Measurements from ENCODE around the gene BABAM2.

Gene BABAM2

DNA sequence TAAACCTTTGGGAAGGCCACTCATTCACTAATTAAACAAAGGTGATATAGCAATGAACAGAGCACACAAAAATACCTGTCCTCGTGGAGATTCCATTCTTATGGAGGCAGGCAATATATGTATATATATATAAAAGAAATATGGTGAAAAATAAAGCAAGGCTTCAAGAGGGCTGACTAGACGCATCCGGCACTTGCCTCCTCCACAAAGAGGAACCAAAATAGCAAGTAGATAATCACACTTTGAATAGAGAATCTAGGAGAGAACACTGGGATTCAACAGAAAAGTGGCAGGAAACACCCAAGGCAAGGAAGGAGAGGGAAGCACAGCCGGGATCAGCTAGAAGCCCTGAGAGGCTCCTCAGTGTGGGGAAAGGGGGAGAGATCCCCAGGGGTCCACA, 283.7 kb downstream of the BABAM2 start:
- no peaks in the 10 kb centered on the region; the same call in 1 of the 2 replicates for H3K9me3 ChIP-seq (ENCODE audit: control insufficient read depth, insufficient read depth, low read depth, low read length)

DNA sequence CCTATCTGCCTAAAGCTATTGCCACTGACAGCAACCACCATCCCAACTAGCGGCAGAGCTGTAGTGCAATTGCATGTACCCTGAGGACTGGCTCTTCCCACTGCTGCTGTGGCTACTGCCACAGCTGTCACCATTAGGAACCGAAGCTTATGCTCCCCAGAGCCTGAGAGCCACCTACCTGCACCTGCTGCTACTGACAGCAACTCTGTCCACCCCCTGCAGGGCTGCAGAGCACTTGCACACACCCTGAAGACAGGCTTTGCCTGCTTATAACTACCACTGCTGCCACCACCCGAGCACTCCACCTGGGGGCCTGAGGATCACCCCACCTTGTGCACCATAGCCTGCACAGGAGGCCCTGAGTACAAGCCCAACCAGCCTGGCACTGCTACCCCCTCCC, 284.5 kb downstream of the BABAM2 start:
- peaks cover 3% of the 10 kb centered on the region; the same call in 1 of the 2 replicates for H3K36me3 ChIP-seq (ENCODE audit: control insufficient read depth, insufficient read depth, low read length)
- no peaks in the 10 kb centered on the region for H3K27me3 ChIP-seq (ENCODE audit: control insufficient read depth, insufficient read depth, low read length)
- H3K4me1 ChIP-seq (ENCODE audit: control insufficient read depth, insufficient read depth, low read length), result no peaks in the 10 kb centered on the region
- no peak overlapping the region for H3K9ac ChIP-seq (ENCODE audit: low read length)
- no peak overlapping the region for H3K27ac ChIP-seq (ENCODE audit: low read depth, low read length)
- H3K4me3 ChIP-seq (ENCODE audit: low read depth, low read length), result no peak overlapping the region
- H3K9me3 ChIP-seq (ENCODE audit: control insufficient read depth, insufficient read depth, low read depth, low read length), result no peaks in the 10 kb centered on the region; the same call in 1 of the 2 replicates

More for the DNA sequence above, 283.7 kb downstream of the BABAM2 start:
- H3K4me3 ChIP-seq (ENCODE audit: low read depth, low read length), result no peak overlapping the region
- peaks cover 3% of the 10 kb centered on the region; the same call in 1 of the 2 replicates for H3K36me3 ChIP-seq (ENCODE audit: control insufficient read depth, insufficient read depth, low read length)
- H3K4me1 ChIP-seq (ENCODE audit: control insufficient read depth, insufficient read depth, low read length), result no peaks in the 10 kb centered on the region
- no peak overlapping the region for H3K27ac ChIP-seq (ENCODE audit: low read depth, low read length)
- H3K9ac ChIP-seq (ENCODE audit: low read length), result no peak overlapping the region
- H3K27me3 ChIP-seq (ENCODE audit: control insufficient read depth, insufficient read depth, low read length), result no peaks in the 10 kb centered on the region

DNA sequence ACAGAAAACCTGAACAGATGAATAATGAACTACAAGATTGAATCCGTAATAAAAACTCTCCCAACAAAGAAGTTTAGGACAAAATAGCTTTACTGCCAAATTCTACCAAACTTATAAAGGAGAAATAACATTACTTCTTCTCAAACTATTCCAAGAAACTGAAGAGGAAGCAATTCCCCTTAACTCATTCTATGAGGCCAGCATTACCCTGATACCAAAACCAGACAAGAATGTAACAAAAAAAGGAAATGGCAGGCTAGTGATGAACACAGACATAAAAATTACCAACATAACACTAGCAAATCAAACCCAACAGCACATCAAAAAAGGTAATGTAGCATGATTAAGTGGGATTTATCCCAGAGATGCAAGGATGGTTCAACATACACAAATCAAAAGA, 288.4 kb downstream of the BABAM2 start:
- Histone ChIP-seq H3K27ac (ENCODE audit: low read depth, low read length) (no peak overlapping the region), H3K9ac (ENCODE audit: low read length) (no peak overlapping the region), H3K4me3 (ENCODE audit: low read depth, low read length) (no peak overlapping the region), H3K9me3 (ENCODE audit: control insufficient read depth, insufficient read depth, low read depth, low read length) (no peaks in the 10 kb centered on the region; the same call in 1 of the 2 replicates), H3K4me1 (ENCODE audit: control insufficient read depth, insufficient read depth, low read length) (no peaks in the 10 kb centered on the region), H3K27me3 (ENCODE audit: control insufficient read depth, insufficient read depth, low read length) (no peaks in the 10 kb centered on the region), H3K36me3 (ENCODE audit: control insufficient read depth, insufficient read depth, low read length) (peaks cover 3% of the 10 kb centered on the region; the same call in 1 of the 2 replicates)

- Histone ChIP-seq H3K36me3 (ENCODE audit: control insufficient read depth, insufficient read depth, low read length) (no peaks in the 10 kb centered on the region), H3K27ac (ENCODE audit: low read depth, low read length) (no peak overlapping the region), H3K9me3 (ENCODE audit: control insufficient read depth, insufficient read depth, low read depth, low read length) (no peaks in the 10 kb centered on the region; the same call in 1 of the 2 replicates), H3K4me1 (ENCODE audit: control insufficient read depth, insufficient read depth, low read length) (no peaks in the 10 kb centered on the region), H3K9ac (ENCODE audit: low read length) (no peak overlapping the region), H3K4me3 (ENCODE audit: low read depth, low read length) (no peak overlapping the region), H3K27me3 (ENCODE audit: control insufficient read depth, insufficient read depth, low read length) (no peaks in the 10 kb centered on the region)
These were observed 291.3 kb downstream of the BABAM2 start for GRCh38 chr2:28181801-28182200.

- Histone ChIP-seq H3K4me3 (ENCODE audit: low read depth, low read length) (no peak overlapping the region), H3K36me3 (ENCODE audit: control insufficient read depth, insufficient read depth, low read length) (no peaks in the 10 kb centered on the region)
These were observed 291.8 kb downstream of the BABAM2 start for GRCh38 chr2:28182348-28182747.

DNA sequence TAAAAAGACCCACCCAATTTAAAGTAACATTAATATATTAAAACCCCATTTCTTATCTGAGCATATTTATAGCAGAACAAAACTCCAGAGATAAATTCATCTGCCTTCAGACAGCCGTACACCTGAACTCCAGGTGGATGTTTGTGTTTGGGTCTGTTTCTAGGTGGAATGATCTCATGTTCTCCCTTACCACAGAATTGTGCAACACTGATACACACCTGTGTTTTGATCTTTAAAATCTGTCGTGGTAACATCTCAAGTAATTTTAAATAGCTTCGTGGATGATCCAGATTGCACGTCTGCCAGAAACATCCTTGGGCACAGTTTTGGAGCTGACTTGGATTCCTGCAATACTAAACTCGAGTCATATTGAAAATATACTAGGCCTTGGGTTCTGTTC, 294.6 kb downstream of the BABAM2 start:
- Histone ChIP-seq H3K27ac (ENCODE audit: low read depth, low read length) (no peak overlapping the region), H3K27me3 (ENCODE audit: control insufficient read depth, insufficient read depth, low read length) (no peaks in the 10 kb centered on the region), H3K4me1 (ENCODE audit: control insufficient read depth, insufficient read depth, low read length) (no peaks in the 10 kb centered on the region)

More at GRCh38 chr2:28182348-28182747, 291.8 kb downstream of the BABAM2 start:
- Histone ChIP-seq H3K27me3 (ENCODE audit: control insufficient read depth, insufficient read depth, low read length) (no peaks in the 10 kb centered on the region), H3K4me1 (ENCODE audit: control insufficient read depth, insufficient read depth, low read length) (no peaks in the 10 kb centered on the region), H3K9ac (ENCODE audit: low read length) (no peak overlapping the region), H3K27ac (ENCODE audit: low read depth, low read length) (no peak overlapping the region), H3K9me3 (ENCODE audit: control insufficient read depth, insufficient read depth, low read depth, low read length) (no peaks in the 10 kb centered on the region; the same call in 1 of the 2 replicates)

GRCh38 chr2:28185891-28186290, 295.4 kb downstream of the BABAM2 start:
- Histone ChIP-seq H3K9ac (ENCODE audit: low read length) (no peak overlapping the region), H3K4me3 (ENCODE audit: low read depth, low read length) (no peak overlapping the region), H3K27ac (ENCODE audit: low read depth, low read length) (no peak overlapping the region)

More for the DNA sequence above, 294.6 kb downstream of the BABAM2 start:
- H3K9me3 ChIP-seq (ENCODE audit: control insufficient read depth, insufficient read depth, low read depth, low read length), result no peaks in the 10 kb centered on the region
- no peak overlapping the region for H3K4me3 ChIP-seq (ENCODE audit: low read depth, low read length)
- H3K36me3 ChIP-seq (ENCODE audit: control insufficient read depth, insufficient read depth, low read length), result no peaks in the 10 kb centered on the region
- no peak overlapping the region for H3K9ac ChIP-seq (ENCODE audit: low read length)

GRCh38 chr2:28187186-28187585, 296.7 kb downstream of the BABAM2 start:
- Histone ChIP-seq H3K4me1 (ENCODE audit: control insufficient read depth, insufficient read depth, low read length) (no peaks in the 10 kb centered on the region), H3K36me3 (ENCODE audit: control insufficient read depth, insufficient read depth, low read length) (no peaks in the 10 kb centered on the region), H3K27ac (ENCODE audit: low read depth, low read length) (no peak overlapping the region), H3K9me3 (ENCODE audit: control insufficient read depth, insufficient read depth, low read depth, low read length) (no peaks in the 10 kb centered on the region), H3K27me3 (ENCODE audit: control insufficient read depth, insufficient read depth, low read length) (no peaks in the 10 kb centered on the region), H3K9ac (ENCODE audit: low read length) (no peak overlapping the region), H3K4me3 (ENCODE audit: low read depth, low read length) (no peak overlapping the region)

More at GRCh38 chr2:28185891-28186290, 295.4 kb downstream of the BABAM2 start:
- no peaks in the 10 kb centered on the region for H3K4me1 ChIP-seq (ENCODE audit: control insufficient read depth, insufficient read depth, low read length)
- no peaks in the 10 kb centered on the region for H3K27me3 ChIP-seq (ENCODE audit: control insufficient read depth, insufficient read depth, low read length)
- no peaks in the 10 kb centered on the region for H3K9me3 ChIP-seq (ENCODE audit: control insufficient read depth, insufficient read depth, low read depth, low read length)
- H3K36me3 ChIP-seq (ENCODE audit: control insufficient read depth, insufficient read depth, low read length), result no peaks in the 10 kb centered on the region

DNA sequence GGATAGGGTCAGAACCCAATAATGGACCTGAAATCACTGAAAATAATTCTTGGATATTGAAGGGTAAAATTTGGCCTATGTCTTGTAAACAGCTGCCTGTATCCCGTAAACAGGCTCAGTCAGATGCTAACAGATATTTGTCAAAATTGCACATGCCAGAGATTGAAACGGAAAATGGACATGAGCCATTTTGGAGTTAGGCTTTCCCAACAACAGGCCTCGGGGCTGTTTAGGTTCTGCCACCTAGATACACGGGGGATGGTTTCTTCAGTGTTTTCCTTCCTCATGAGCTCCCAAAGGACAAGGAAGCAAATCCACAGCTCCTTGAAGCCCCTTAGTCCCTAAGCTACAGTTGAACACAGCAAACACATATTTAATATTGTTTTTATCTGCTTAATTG, 297.9 kb downstream of the BABAM2 start:
- Histone ChIP-seq H3K27me3 (ENCODE audit: control insufficient read depth, insufficient read depth, low read length) (no peaks in the 10 kb centered on the region), H3K9ac (ENCODE audit: low read length) (no peak overlapping the region), H3K36me3 (ENCODE audit: control insufficient read depth, insufficient read depth, low read length) (no peaks in the 10 kb centered on the region), H3K4me1 (ENCODE audit: control insufficient read depth, insufficient read depth, low read length) (no peaks in the 10 kb centered on the region), H3K27ac (ENCODE audit: low read depth, low read length) (no peak overlapping the region), H3K4me3 (ENCODE audit: low read depth, low read length) (no peak overlapping the region), H3K9me3 (ENCODE audit: control insufficient read depth, insufficient read depth, low read depth, low read length) (no peaks in the 10 kb centered on the region)

DNA sequence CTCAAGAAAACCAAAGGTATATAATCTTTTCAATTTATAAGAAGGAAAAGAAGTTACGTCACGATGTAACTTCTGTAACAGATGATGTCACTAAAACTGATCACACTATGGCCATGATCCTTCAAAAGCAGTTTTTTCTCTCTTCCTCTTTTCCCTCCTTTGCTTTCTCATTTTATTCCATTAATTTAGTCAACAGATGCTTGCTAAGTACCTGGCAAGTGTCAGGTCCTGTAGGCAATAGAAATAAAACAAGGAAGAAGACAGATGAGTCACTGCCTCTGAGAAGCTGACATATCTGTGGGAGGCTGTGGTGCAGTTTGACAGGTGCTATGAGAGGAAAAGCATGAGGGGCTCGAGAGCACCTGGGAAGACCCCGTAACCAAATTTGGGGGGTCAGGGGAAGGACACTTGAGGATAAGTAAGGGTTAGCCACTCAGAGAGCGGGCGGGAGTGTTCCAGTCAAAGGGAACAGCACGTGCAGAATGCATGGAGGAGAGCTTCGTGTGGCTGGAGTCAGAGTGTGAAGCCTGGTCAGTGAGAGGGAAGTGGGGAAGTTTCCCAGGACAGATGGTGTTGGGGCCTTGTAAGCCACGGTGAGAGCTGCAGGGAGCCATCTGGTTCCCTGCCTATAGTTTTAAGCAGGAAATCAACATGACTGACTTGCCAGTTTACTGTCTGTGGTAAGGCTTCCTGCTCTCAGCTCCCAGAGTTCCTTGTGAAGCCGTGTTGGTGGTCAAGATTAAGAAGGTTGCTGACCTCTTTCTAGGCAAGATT, 303.3 kb downstream of the BABAM2 start:
- Histone ChIP-seq H3K27me3 (ENCODE audit: control insufficient read depth, insufficient read depth, low read length) (no peaks in the 10 kb centered on the region), H3K9ac (ENCODE audit: low read length) (no peak overlapping the region), H3K9me3 (ENCODE audit: control insufficient read depth, insufficient read depth, low read depth, low read length) (no peaks in the 10 kb centered on the region), H3K36me3 (ENCODE audit: control insufficient read depth, insufficient read depth, low read length) (no peaks in the 10 kb centered on the region), H3K4me3 (ENCODE audit: low read depth, low read length) (no peak overlapping the region), H3K27ac (ENCODE audit: low read depth, low read length) (no peak overlapping the region), H3K4me1 (ENCODE audit: control insufficient read depth, insufficient read depth, low read length) (no peaks in the 10 kb centered on the region)

DNA sequence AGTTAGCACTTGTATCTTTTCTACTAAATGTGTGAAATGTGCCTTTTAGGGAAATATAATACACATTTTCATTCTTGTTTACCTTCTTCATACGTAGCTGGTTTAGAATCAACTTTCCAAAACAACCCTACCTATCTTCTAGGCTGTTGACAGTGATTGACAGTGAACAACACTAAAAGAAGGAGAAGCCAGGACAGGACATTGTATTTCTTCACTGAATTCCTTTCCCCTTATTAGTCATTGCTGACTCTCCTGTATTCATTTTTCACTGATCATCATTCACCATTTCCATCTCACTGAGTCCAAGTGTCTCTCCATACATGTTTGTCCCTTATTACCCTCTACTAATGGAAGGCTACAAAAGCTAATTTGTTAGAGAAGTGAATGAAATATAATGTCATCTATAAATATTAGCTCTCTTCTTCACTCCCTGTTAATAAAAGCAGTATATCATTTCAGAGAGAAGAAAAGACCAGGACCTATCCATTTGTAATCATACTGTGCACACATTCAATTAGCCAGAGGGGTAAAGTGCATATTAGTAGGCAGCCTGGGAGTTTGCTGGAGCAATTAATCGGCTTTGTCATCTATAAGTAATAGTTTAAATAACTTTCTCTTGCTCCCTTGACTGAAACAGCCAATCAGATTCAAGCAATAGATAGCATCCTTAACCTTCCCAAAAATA, 309.6 kb downstream of the BABAM2 start:
- Histone ChIP-seq H3K4me1 (ENCODE audit: control insufficient read depth, insufficient read depth, low read length) (no peaks in the 10 kb centered on the region), H3K4me3 (ENCODE audit: low read depth, low read length) (no peak overlapping the region), H3K9ac (ENCODE audit: low read length) (no peak overlapping the region), H3K27me3 (ENCODE audit: control insufficient read depth, insufficient read depth, low read length) (no peaks in the 10 kb centered on the region), H3K27ac (ENCODE audit: low read depth, low read length) (no peak overlapping the region), H3K36me3 (ENCODE audit: control insufficient read depth, insufficient read depth, low read length) (no peaks in the 10 kb centered on the region), H3K9me3 (ENCODE audit: control insufficient read depth, insufficient read depth, low read depth, low read length) (no peaks in the 10 kb centered on the region)

Data from HUES6 (cell line).